Endothelial cell of umbilical vein (primary cell): ENCODE results near the gene FLNB.

ENCODE experiments used
- CTCF ChIP-seq, 2 donors: IDR thresholded peaks; 1 replicate in 1 of 2; 2 replicates in 1 of 2; pipeline ENCODE4 v1.5.1; 2011; ENCODE audit warnings: low read length in 2 of 2, mild to moderate bottlenecking in 2 of 2, moderate library complexity in 2 of 2, control low read depth in 1 of 2, inconsistent platforms in 1 of 2, low read depth in 1 of 2; ENCODE audit not compliant: insufficient read depth in 1 of 2; ENCODE audit errors: extremely low read depth in 1 of 2
- EZH2 ChIP-seq: IDR thresholded peaks from 2 replicates; pipeline ENCODE4 v1.6.1; 2012; ENCODE audit warnings: borderline replicate concordance, low read depth, mild to moderate bottlenecking, moderate library complexity, low read length, inconsistent platforms; ENCODE audit not compliant: severe bottlenecking
- FOS ChIP-seq: IDR thresholded peaks from 2 replicates; pipeline ENCODE4 v1.6.1; 2011; ENCODE audit warnings: mild to moderate bottlenecking, low read length, moderate library complexity, borderline replicate concordance; ENCODE audit not compliant: insufficient read depth
- MAX ChIP-seq: IDR thresholded peaks from 2 replicates; pipeline ENCODE4 v1.6.1; 2011; ENCODE audit not compliant: insufficient read depth, insufficient read length
- POLR2A ChIP-seq: IDR thresholded peaks from 2 replicates; pipeline ENCODE4 v1.6.1; 2012; ENCODE audit warnings: low read depth, mild to moderate bottlenecking, control low read depth, low read length
- POLR2AphosphoS5 ChIP-seq: IDR thresholded peaks from 2 replicates; pipeline ENCODE4 v1.6.1; 2012; ENCODE audit warnings: low read depth, mild to moderate bottlenecking, control low read depth, low read length, moderate library complexity; ENCODE audit not compliant: insufficient read depth

DNA sequence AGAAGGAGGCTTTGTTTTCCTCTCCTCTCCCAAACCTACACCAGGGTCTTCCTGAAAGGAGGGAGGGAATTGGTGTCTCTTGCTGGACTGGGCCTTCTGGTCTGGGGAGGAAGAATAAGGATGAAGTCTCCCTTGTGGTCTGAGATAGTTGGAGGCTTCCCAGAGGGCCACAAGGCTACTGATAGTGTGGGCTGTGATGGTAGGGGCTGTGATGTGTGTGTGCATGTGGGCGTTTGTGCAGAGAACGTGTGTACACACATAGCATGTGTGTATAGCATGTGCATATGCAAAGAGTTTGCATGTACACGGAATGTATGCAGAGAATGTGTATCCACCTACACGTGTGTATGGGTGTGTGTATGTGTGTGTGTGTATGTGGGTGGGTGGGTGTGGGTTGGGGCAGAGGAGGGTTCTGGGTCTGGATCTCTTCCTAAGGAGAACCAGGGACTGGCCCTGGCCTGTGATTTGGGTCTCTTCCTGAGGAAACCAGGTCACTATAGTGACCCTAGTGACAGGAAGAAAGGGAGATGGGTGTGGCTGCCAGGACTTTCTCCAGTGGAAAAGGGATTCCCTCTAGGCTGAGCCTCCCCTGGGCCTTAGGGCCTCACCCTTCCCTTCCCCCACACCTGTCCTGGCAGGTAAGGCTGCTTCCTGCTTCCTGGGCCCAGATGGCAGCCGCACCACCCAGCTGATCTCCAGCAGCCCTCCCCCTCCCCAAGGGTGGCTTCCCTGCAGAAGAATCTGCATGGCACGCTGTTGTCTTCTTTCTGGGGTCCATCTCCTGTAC is 1.7 kb downstream of the FLNB start:
- TF ChIP-seq FOS (no peak), CTCF (IDR thresholded peaks at IDR 0.05; ENCODE audit: extremely low read depth in 1 of 2, insufficient read depth in 1 of 2, low read depth in 1 of 2, low read length in 2 of 2) (no peak), POLR2AphosphoS5 (peak; percentile 41), POLR2A (peak; percentile 75), MAX (peak; percentile 36), EZH2 (no peak)
